ENCODE data around the gene DIO1.

DNA sequence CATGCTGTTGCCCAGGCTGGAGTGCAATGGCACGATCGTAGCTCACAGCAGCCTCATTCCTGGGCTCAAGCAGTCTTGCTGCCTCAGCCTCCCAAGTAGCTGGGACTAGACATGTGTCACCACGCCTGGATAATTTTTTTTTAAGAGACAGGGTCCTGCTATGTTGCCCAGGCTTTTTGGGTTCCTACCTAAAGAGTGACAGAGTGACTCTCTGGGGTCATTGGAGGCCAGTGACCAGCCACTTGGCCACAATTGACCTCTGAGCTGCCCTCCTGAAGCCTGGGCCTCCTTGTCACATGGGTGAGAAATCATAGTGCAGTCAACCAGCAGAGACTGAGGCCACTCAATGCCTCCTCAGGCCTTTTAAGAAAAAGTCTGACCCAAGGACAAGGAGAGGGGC lies 5.7 kb downstream of the DIO1 start:
- TF ChIP-seq, protein P1, sequence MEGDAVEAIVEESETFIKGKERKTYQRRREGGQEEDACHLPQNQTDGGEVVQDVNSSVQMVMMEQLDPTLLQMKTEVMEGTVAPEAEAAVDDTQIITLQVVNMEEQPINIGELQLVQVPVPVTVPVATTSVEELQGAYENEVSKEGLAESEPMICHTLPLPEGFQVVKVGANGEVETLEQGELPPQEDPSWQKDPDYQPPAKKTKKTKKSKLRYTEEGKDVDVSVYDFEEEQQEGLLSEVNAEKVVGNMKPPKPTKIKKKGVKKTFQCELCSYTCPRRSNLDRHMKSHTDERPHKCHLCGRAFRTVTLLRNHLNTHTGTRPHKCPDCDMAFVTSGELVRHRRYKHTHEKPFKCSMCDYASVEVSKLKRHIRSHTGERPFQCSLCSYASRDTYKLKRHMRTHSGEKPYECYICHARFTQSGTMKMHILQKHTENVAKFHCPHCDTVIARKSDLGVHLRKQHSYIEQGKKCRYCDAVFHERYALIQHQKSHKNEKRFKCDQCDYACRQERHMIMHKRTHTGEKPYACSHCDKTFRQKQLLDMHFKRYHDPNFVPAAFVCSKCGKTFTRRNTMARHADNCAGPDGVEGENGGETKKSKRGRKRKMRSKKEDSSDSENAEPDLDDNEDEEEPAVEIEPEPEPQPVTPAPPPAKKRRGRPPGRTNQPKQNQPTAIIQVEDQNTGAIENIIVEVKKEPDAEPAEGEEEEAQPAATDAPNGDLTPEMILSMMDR (IDR thresholded peaks at IDR 0.05) = no peak
- TF ChIP-seq, protein P2, sequence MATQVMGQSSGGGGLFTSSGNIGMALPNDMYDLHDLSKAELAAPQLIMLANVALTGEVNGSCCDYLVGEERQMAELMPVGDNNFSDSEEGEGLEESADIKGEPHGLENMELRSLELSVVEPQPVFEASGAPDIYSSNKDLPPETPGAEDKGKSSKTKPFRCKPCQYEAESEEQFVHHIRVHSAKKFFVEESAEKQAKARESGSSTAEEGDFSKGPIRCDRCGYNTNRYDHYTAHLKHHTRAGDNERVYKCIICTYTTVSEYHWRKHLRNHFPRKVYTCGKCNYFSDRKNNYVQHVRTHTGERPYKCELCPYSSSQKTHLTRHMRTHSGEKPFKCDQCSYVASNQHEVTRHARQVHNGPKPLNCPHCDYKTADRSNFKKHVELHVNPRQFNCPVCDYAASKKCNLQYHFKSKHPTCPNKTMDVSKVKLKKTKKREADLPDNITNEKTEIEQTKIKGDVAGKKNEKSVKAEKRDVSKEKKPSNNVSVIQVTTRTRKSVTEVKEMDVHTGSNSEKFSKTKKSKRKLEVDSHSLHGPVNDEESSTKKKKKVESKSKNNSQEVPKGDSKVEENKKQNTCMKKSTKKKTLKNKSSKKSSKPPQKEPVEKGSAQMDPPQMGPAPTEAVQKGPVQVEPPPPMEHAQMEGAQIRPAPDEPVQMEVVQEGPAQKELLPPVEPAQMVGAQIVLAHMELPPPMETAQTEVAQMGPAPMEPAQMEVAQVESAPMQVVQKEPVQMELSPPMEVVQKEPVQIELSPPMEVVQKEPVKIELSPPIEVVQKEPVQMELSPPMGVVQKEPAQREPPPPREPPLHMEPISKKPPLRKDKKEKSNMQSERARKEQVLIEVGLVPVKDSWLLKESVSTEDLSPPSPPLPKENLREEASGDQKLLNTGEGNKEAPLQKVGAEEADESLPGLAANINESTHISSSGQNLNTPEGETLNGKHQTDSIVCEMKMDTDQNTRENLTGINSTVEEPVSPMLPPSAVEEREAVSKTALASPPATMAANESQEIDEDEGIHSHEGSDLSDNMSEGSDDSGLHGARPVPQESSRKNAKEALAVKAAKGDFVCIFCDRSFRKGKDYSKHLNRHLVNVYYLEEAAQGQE (IDR thresholded peaks at IDR 0.05; ENCODE audit: insufficient read depth in 1 of 2, low read depth in 2 of 2, low read length in 1 of 2) = no peak
- no peak for TF ChIP-seq POLR2AphosphoS5 (IDR thresholded peaks at IDR 0.05; ENCODE audit: low read depth, low read length)
- no peak for TF ChIP-seq SIN3A (IDR thresholded peaks at IDR 0.05; ENCODE audit: borderline replicate concordance, insufficient read depth, low read depth, low read length)

Data from Panc1 (cell line).